GM18505 (cell line): Measurements from ENCODE around the gene ALOX12.

Experiments
- ATAC-seq: cut with Tn5 transposase; IDR thresholded peaks from one replicate; pipeline ENCODE4 v1.9.1; 2021; ENCODE audit not compliant: unreplicated experiment
- POLR2A ChIP-seq: IDR thresholded peaks from 4 replicates; pipeline ENCODE4 v1.6.1; 2011; ENCODE audit warnings: borderline replicate concordance; ENCODE audit not compliant: insufficient read depth, insufficient read length; ENCODE audit errors: extremely low read depth

Gene ALOX12

GRCh38 chr17:7023576-7024401, 27.9 kb downstream of the ALOX12 start:
- peak; percentile 35 for TF ChIP-seq POLR2A
- ATAC-seq: no peak

GRCh38 chr17:7024402-7024785, 28.5 kb downstream of the ALOX12 start:
- no peak for TF ChIP-seq POLR2A
- no peak for ATAC-seq

DNA sequence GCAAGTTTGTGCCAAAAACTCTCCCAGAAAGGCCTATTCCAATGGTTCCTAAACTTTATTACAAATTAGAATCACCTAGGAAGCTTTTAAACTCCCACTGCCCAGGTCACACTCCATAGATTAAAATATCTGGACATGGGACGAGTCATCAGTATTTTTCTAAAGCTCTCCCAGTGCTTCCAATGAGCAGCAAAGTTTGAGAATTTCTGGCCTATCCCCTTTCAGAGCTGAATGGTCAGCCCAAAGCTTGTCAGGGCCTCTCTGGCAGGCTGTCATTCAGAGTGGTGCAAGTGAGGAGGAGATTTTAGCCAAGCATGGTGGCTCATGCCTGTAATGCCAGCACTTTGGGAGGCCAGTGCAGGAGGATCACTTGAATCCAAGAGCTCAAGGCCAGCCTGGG, 29.4 kb downstream of the ALOX12 start:
- no peak for ATAC-seq
- TF ChIP-seq POLR2A: no peak

GRCh38 chr17:7026471-7027115, 30.7 kb downstream of the ALOX12 start:
- TF ChIP-seq POLR2A: no peak
- no peak for ATAC-seq

- no peak for TF ChIP-seq POLR2A
- no peak for ATAC-seq
These were observed 31.5 kb downstream of the ALOX12 start for GRCh38 chr17:7027335-7027734.

- ATAC-seq: no peak
- TF ChIP-seq POLR2A: no peak
These were observed 33.2 kb downstream of the ALOX12 start for GRCh38 chr17:7029096-7029495.

GRCh38 chr17:7029659-7030058, 33.8 kb downstream of the ALOX12 start:
- no peak for TF ChIP-seq POLR2A
- ATAC-seq: no peak

DNA sequence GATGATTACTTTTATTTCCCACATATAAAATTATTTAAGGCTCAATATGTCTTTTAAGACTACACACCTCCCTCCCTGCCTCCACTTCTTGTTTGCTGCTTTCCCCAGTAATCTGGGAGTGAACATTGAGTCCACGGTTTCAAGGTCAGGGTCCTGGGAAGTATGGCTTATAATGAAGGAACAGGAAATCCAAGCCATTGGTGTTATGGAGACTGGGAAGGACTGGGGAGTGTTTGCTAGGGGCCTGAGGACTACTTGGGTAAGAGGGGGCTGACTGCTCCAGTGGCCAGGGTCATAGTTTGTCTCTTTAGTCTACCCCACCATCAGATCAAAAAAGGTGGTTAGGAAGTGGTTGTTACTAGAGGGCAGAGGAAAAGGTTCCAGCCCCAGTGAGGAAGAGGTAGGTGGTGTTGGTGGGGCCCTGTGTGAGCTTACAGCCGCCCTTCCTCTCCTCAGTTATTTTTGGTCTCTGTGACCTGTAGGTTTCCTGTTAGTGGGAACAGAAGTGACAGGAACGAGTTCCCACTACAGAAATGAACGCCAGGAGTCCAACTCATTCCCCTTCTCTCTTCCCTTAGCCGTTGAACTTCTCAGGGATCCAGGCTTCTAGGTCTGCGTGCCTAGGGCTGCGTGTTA, 39.2 kb downstream of the ALOX12 start:
- peak; percentile 4 for ATAC-seq
- TF ChIP-seq POLR2A: no peak

DNA sequence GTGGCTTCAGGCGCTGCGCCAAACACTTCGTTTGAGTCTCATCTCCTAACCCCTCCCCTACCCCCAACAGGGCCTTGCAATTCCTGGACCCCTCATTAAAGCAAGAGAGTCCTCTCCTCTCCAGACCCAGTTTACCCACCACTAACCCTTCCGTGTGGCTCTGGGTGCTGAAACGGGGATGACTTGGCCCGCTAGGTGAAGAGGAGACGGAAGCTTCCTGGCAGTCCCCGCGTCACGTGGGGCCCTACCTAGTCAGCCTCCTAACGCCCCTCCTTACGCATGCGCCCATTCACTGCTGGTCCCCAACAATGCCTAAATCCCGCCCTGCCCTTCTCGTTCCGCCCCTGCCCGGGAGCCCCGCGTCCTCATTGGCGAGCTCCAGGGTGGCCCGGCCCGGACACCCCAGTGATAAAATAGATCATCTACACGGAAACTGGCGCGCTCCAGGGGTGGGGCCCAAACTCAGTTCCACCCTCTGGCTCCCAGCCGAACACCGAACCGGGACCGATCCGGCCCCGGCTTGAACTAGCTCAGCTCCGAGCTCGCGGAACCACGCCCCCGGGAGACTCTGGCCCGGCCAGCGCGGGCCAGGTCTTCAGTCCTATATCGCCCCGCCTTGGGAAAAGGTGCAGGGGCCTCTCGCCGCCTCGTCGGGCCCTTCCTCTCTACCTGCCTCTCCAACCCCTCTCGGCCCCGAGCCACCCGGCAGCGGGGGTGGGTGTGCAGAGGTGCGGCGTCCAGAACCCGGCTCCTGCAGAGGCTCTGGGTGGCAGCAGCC, 39.9 kb downstream of the ALOX12 start, which contains the start of gene SLC16A13:
SLC16A13 (plus strand) TSS at position 425 of the 778 bp plus-strand sequence. CDS start 368 bp downstream, outside the sequence.
- ATAC-seq: peak; percentile 88
- peak; percentile 98 for TF ChIP-seq POLR2A

DNA sequence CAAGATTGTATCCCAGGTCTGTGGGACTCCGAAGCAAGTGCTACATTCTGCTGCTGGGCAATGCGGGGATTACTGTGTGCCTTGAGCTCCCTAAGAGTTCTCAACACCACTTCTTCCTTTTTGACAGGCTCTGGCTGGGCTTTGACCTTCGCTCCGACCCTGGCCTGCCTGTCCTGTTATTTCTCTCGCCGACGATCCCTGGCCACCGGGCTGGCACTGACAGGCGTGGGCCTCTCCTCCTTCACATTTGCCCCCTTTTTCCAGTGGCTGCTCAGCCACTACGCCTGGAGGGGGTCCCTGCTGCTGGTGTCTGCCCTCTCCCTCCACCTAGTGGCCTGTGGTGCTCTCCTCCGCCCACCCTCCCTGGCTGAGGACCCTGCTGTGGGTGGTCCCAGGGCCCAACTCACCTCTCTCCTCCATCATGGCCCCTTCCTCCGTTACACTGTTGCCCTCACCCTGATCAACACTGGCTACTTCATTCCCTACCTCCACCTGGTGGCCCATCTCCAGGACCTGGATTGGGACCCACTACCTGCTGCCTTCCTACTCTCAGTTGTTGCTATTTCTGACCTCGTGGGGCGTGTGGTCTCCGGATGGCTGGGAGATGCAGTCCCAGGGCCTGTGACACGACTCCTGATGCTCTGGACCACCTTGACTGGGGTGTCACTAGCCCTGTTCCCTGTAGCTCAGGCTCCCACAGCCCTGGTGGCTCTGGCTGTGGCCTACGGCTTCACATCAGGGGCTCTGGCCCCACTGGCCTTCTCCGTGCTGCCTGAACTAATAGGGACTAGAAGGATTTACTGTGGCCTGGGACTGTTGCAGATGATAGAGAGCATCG, 42.4 kb downstream of the ALOX12 start:
- no peak for TF ChIP-seq POLR2A

GRCh38 chr17:7039832-7040231, 44.0 kb downstream of the ALOX12 start:
- no peak for TF ChIP-seq POLR2A
- ATAC-seq: no peak

More for the DNA sequence above, 42.4 kb downstream of the ALOX12 start:
- ATAC-seq: no peak
